GM12892 (cell line): ENCODE results near the gene TBC1D22A.

Experiments used
- POLR2A ChIP-seq: IDR thresholded peaks from 2 replicates; pipeline ENCODE4 v1.6.1; 2011; ENCODE audit warnings: low read depth, low read length, control low read depth
- TAF1 ChIP-seq: IDR thresholded peaks from 2 replicates; pipeline ENCODE4 v1.6.1; 2011; ENCODE audit warnings: low read depth, mild to moderate bottlenecking, control low read depth, low read length, borderline replicate concordance

DNA sequence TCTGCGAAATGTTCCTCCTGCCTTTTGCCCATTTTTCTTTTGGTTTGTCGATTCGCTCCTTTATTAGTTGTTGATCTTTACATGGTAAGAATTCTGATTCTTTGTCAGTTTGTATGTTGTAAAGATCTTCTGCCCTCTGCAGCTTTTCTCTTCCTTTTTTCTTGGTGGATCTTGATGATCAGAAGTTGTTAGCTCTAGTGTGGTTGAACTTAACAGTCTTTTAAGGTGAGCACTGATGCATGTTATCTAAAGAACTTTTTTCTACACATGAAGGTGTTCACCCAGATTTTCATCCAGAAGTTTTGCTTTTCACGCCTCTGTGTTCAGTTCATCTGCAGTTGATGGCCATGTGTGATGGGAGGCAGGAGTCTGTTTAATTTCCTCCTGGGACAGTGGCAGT is 133.7 kb downstream of the TBC1D22A start:
- TF ChIP-seq POLR2A, result no peak
- TF ChIP-seq TAF1, result no peak
